Medulla oblongata (tissue), 1 donor: Measurements from ENCODE around the gene SEM1.
"Not testable (repeated sequence)": the region's sequence is repeated elsewhere in the genome, so short reads cannot be mapped to it uniquely, and the experiment has no call there.

Experiments
- DNase-seq: peaks from one replicate; pipeline ENCODE4 v3.0.0-alpha.2; 2015; ENCODE audit errors: extremely low spot score

The SEM1 gene

DNA sequence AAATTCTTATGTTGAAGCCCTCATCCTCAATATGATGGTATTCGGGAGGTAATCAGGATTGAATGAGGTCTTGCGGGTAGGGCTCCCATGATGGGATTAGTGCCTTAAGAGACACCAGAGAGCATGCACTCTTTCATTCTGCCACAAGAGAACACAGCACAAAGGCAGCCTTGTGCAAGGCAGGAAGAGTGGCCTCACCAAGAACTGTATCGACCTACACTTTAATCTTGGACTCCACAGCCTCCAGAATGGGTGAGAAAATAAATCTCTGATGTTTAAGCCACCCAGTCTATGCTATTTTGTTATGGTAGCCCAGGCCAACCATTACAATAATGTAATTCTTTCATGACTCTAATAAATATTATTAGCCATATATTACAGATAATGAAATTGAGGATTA, 8.4 kb downstream of the SEM1 start:
- no peak for DNase-seq

DNA sequence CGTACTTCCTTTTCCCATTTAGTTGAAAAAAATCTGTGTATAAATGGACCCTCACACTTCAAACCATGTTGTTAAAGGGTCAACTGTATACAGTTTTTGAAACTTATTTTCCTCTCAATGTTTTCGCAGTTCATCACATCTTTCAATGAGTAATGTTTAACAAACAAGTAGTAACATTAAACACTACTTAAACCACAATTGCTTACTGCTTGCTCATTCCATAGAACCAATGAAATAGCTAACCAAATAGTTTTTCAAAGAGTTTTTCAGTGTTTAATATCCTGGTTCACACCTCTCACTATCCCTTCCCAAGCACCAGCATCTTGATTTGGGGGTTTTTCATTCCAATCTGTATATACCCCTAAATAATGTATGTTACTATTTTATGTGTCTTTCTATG, 9.1 kb downstream of the SEM1 start:
- no peak for DNase-seq

DNA sequence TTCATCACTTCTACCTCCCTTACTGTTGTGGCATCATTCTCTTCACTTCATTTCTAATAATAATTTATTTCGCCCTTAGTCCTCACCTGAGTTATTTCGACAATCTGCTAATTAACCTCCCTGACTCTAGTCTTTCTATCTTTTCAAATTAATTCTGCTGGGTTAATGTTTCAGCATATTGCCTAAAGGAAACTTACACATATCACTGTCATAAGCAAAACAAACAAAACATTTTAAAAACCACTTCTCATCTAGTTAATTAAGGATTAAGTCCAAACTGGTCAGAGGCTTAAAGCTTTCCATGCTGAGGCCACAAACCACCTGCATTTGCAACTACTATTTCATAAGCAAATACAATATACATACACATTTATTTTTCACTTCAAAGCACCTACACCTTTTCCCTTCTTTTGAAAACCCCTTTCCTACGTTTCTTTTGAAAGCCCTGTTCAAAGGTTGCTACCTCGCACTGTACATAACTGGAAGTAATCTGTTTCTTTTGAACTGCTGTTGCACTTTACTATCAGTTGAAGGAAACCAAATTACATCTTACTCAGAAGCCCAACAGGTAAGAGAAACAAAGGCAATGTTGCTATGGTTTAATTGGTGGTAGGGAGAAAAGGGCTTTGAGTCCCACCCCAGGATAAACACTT, 10.3 kb downstream of the SEM1 start:
- no peak for DNase-seq

DNA sequence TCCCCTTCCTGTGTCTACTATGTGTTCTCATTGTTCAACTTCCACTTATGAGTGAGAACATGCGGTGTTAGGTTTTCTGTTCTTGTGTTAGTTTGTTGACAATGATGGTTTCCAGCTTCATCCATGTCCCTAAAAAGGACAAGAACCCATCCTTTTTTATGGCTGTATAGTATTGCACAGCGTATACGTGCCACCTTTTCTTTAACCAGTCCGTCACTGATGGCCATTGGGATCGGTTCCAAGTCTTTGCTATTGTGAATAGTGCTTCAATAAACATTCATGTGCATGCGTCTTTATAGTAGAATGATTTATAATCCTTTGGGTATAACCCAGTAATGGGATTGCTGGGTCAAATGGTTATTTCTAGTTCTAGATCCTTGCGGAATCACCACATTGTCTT, 11.2 kb downstream of the SEM1 start:
- DNase-seq = not testable (repeated sequence)

DNA sequence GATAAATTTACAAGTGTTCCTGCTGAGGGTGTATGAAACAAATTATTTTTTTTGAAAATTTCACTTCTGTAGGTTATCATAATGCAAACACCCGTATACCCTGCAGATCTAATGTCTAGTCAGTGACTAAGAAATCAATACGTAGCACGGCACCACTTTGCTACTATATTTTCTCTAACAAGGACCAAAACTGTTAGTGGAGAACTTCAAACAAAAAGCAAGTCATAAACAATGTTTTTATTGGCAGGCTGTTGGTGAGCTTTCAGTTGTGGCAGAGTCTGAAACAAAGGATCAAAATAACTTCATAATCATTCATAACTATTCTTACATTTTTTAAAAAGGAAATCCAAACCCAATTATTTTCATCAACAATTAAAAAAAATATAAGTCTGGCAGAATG, 11.8 kb downstream of the SEM1 start:
- DNase-seq = no peak

DNA sequence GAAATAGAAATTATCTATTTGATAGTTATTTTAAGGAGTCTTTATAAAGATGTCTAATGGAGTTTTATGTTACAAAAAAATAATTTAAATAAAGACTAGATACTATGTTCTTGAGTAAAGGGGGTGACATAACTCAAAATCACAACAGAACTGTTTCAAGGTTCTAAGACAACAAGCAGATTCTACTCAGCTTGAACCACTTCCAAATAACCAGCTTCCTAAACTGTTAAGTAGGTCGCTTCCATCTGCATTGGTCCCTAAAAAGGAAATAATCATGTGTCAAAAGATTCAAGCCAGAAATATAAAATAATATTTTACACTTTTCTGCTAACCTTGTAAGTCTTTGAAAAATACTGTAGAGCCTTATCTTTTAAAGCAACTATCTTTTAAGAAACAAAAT, 14.1 kb downstream of the SEM1 start:
- DNase-seq = peak; percentile 28

DNA sequence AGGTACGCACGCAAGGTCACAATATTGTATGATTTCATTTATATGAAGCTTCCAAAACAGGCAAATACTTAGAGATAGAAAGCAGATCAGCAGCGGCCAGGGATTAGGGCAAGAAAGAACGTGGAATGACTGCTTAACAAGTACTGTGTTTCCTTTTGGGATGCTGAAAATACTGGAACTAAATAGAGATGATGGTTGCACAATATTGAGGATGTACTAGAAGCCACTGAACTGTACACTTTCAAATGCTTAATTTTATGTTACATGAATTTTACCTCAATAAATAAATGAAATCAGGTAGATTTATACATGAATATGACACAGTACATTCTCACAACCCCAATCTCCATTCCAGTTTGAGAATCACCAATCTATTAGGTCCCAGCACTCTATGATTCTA, 15.6 kb downstream of the SEM1 start:
- DNase-seq = no peak

DNA sequence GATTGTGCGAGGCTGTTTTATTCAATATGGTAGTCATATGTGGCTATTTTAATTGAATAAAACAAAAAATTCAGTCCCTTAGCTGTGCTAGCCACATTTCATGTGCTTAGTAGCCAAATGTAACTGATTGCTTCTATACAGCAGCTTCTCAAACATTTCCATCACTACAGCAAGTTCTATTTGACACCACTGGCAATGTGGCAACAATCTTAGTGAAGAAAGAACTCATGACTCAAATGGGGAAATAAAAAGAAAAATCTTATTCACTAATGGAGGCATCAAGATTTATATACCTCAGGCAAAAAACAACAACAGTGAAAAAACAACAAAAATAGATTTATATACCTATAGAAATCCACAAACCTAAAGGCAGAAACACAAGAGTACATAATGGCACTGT, 17.9 kb downstream of the SEM1 start:
- no peak for DNase-seq

DNA sequence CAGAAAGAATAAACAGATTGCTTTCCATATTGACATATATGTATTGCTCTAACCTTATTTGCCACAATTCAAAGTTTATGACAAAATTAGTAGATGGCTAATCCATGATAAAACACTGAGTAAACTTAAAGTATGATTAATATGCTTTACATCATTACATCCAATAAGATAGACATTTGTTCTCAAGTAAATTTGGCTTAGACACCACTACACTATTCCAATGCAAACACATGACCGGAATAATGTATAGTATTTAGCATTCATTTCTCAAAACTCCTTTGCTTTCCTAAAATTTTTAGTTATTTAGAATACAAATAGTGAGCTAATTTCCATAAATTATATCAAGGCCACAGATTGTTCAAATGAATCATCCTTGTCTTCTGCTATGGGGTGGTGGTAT, 20.2 kb downstream of the SEM1 start:
- DNase-seq = no peak

DNA sequence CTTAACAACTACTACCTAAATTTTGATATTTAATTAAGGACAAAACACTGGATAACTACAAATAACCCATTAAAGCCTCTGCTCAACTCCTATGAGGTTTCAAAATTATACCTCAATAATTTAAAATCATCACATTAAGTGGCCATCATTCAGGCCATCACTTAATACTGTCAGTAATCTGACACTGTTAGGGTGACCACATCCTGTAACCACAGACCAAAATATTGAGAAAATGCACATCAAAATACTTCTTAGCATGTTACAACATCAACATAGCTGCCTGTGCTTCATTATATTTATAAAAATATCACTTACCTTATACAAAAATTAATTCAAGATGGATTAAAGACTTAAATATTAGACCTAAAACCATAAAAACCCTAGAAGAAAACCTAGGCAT, 23.3 kb downstream of the SEM1 start:
- DNase-seq = no peak

DNA sequence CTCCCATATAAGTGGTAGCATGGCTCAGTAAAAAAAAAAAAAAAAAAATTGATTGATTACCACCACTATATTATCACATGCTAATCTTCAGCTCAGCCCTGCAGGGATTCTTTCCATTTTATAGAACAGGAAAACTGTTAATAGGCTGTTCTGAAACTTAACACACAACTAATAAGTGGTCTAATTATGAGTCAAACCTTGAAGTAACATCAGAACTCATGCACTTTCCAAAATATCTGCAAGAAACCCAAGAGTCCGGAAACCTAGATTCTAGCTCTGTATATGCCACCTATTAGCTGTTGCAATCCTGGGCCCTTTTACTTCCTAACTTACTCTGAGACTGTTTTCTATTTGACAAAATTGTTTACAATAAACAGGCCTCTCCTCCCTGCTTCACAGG, 23.9 kb downstream of the SEM1 start:
- DNase-seq = no peak

DNA sequence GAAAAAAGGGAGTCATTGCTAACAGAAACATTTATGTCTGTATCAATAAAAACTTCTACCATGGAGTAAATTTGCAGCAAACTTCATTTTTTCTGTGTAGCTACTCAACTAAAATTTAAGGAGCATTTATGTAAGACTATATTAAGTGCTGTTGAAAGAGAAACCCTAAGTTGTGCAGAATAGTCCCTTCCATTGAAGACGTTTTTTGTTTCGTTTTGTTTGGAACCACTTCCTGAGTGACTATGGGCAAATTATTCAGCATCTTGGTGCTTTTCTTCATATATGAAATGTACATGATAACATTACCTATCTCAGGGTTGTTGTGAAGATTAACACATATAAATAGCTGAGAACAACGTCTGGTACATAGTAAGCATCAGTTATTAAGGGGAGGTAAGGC, 24.3 kb downstream of the SEM1 start:
- DNase-seq = no peak

DNA sequence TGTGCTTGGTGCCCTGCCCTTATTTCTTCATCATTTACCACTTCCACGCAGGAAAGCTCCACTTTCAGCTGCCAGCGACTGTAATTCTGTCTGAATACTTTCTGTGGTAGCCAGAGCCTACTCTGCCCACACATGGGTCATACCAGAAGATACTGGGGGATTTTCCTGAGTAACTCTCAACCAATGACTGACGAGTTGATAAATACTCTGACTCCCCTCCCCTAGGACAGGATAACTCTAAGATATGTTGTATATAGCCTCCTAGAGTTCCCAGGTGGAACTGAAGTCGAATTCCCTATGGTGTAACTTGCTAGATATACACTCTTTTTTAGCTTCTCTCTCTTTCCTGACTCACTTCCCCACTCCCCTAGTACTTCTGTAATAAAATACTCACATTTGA, 29.8 kb downstream of the SEM1 start:
- no peak for DNase-seq

DNA sequence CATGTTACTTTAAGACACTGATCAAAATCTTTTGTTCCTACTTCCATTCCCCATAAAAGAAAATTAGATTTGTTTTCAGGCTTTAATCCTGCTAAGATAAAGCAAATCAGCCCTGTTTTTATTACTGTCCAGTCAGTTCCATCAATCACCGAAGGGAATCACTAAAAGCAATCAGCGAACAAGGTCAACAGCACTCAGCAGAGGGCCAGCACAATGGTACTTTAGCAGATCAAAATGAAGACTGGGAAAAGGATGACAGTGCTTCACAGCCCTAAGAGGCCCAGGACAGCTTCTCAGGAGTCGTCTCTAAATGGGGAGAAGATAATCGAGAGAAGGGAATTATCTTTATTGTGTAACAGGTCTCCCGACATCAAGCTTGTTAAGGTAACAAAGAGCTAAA, 32.7 kb downstream of the SEM1 start:
- no peak for DNase-seq

DNA sequence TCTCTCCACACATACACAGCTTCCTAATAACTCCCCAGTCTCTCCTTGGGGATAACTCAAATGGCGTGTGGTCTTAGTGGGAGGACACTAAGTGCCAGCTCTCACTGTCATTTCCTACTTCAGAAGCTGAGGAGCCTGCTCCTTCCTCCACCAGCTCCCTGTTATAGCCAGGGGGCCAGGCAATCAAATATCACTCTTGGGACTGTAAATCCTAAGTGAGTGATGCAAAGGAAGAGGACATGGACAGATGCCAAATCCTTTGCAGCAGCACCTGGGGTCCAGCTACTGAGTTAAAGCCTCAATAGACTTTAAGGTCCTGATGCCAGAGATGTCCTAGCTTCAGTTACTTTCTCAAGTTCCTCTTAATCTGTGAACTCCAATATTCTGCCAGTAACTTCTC, 34.1 kb downstream of the SEM1 start:
- DNase-seq = no peak

DNA sequence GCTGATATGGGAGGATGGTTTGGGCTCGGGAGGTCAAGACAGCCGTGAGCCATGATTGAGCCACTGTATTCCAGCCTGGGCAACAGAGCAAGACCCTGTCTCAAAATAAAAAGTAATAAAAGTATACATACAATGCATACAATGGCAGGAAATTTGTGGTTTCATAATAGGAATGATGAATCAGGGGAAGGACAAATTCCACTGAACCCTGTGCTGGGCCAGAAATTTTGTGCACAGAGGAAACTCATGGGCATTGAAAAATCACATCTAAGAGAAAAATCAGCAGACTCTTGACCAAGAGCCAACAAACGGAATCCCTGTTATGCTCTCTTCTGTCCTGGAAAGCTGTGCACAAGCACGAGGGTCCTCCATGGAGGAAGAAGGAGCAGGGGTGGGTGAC, 35.1 kb downstream of the SEM1 start:
- DNase-seq = no peak

DNA sequence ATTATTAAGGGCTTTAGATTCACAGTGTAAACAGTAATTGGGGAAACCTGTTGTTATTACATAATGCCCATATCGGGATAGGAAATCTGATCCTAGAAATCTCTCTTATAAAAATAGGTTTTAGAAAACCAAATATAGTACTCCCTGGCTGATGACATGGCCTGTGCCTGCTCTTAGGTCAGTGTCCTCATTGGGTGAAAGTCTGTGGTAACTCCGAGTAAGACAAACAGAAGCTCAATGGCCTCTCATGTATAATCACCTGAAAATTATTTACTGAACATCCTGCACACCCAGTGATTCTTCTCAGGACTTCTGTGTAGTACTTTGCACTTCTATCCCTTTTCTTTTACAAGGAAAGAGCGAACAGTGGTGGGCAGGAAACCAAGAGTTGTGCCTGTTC, 37.8 kb downstream of the SEM1 start:
- DNase-seq = no peak

DNA sequence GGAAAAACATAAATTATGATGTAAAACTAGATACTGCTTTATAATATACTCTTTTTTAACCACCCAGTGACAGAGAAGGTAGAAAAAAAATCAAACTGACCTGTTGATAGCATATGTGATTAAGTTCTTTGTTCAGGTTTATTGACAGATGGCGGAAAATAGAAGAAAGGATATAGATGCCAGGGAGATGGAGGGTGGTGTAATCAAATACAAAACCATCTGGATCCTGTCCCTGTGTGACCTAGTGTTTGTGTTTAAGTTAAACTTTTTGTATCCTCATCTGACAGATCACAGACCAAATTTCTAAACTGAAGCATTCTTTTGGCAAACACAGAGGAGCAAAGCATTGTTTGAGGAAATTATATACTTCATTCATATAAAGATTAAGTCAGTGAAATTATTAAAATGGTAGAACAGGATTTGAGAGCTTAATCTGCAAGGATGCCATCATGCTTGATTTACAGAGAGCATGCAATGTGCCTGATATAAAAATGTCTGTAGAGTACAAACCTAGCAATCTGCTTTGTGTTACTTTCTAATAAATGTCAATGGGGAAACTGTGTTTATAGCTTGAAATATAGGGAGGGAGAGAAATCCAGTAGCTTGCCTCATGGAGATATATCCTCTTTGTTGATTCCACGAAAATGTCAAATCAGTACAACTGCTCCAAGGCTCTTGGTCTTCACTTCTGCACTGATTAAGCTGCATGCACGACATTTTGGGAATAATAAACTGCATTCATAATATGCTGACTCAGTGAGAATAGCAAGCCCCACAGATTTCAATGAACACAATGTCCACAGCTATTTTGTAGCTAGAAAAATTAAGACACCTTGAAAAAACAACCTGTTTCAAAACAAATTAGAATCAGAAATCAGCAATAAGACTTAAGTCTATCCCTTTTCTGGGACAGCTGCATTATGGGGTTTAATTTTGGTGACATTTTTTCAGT, 39.0 kb downstream of the SEM1 start:
- DNase-seq = no peak

DNA sequence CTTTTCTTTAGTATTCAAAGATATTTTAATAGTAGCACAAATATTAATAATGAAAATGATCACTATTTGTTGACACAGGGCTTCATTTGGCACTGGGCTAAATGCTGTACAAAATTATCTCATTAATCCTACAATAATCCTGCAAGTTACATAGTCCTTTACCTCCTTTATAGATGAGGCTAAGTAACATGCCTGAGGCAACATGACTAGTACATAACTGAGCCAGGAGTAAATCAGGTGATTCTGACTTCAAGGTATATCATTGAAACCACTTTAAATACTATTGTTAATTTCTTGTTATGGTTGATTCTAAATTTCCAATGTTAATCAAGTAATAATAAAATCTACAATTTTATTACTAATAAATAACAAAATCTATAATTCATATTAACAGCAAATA, 39.8 kb downstream of the SEM1 start:
- DNase-seq = no peak

DNA sequence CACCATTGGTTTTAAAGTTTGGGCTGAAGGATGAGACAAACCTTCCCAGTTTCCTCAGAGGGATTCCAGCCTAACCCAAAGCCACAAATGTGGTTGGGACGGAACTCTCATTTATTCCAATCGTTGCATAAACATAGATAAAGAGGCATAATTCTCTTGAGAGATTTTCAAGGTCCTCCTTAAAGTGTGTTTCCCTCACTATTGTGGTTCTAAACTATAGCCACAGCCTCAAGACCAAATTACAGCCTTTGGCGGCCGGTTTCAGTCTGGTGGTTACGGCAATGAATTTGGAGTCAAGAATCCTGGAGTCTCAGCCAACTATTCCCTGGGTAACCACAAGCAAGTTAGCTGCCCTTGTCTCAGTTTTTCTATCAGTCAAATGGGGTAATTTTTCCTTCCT, 42.6 kb downstream of the SEM1 start:
- DNase-seq = no peak

DNA sequence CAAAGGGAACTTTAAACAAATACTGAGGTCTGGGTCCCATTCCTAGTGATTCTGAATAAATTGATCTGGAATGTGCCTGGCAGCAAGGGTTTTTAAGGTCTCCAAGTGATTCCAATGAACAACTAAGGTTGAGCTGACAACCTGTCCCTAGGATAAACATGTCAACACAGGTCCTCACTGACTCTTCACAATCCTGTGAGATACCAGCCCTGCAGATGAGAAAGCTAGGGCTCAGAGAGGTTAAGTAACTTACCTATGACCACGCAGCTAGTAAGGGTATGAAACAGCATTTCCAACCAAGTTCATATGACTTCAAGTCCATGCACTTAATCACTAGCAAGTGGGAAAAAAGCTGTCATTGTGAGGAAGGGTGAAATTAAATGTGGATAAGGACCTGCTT, 44.0 kb downstream of the SEM1 start:
- DNase-seq = no peak

DNA sequence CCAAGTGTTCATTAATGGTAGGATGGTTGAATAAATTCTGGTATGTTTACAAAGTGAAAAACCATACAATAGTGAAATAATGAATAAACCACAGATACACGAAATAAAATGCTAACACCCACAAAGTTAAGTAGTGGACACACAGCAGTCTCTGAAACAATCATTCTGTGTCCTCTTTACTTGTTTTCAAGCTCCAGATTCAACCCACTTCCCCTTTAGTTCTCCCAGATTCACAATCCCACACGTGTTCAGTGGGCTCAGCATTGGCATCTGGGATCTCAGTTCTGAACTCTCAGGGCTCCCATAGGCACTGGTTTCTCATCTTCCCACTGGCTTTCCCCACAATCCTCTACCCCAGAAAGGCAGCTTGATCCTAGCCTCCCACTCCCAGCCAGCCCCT, 44.9 kb downstream of the SEM1 start:
- no peak for DNase-seq

DNA sequence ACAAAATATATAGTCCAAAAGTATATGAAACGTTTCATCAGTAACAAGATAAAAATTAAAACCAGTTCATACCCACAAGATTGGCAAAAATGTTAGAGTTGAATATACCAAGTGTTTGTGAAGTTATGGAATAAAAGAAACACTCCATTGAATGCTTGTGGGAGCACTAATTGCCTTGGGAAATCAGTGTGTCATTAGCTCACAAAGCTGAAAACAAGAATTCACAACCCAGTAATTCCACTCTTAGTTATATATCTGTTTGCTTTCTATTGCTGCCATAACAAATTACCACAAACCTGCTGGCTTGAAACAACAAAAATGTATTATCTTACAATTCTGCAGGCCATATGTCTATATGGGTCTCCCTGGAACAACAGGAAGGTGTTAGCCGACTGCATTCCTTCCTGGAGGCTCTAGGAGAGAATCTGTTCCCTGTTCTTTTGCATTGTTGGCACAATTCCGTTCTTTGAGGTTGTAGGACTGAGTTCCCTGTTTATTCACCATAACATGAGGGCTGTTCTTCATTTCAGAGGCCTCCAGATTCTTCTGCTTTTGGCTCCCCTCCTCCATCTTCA, 45.7 kb downstream of the SEM1 start:
- DNase-seq = no peak
